ENCODE measurements around the gene NRXN3. TPM values are rescaled to one million over a fixed set of nuclear protein-coding genes. Genes with fewer than 3 reads are reported as not detected.

Gene NRXN3
- total RNA-seq, 1 experiment from 2014 or later = not detected

- DNase-seq (ENCODE audit: low read depth, low spot score) (no peak), ATAC-seq (no peak)
- intact Hi-C loops (cut with micrococcal nuclease) = no loop called here
- Histone ChIP-seq H3K27me3 (ENCODE audit: insufficient read depth, low read length) (no peaks in the 10 kb centered on the region), H2AFZ (ENCODE audit: low read depth, low read length, poor library complexity, severe bottlenecking) (no peak overlapping the region), H3K36me3 (ENCODE audit: control insufficient read depth in 1 of 2, insufficient read depth in 2 of 2, low read length in 2 of 2) (no peaks in the 10 kb centered on the region), H3K9me2 (ENCODE audit: insufficient read depth) (no peaks in the 10 kb centered on the region), H3K4me3 (replicated peaks in 1 of 2; ENCODE audit: low read depth in 1 of 2, low read length in 2 of 2) (no peak overlapping the region), H4K20me1 (ENCODE audit: insufficient read depth) (no peaks in the 10 kb centered on the region), H3K9me3 (ENCODE audit: control insufficient read depth in 1 of 2, insufficient read depth in 1 of 2, low read depth in 1 of 2, low read length in 2 of 2) (peaks cover 0 to 2% of the 10 kb centered on the region in 2 experiments; a peak in 2 of 4 replicates), H3K4me1 (ENCODE audit: control insufficient read depth in 1 of 2, insufficient read depth in 2 of 2, low read length in 2 of 2) (no peaks in the 10 kb centered on the region), H3K79me2 (ENCODE audit: insufficient read depth, low read length) (no peaks in the 10 kb centered on the region), H3K9ac (ENCODE audit: low read length) (no peak overlapping the region), H3K27ac (ENCODE audit: low read depth, low read length) (no peak overlapping the region), H3K4me2 (ENCODE audit: low read length) (no peak overlapping the region)
- TF ChIP-seq SP1 (IDR thresholded peaks at IDR 0.05; ENCODE audit: low read depth) (no peak), POLR2AphosphoS5 (IDR thresholded peaks at IDR 0.05; ENCODE audit: low read depth, low read length) (no peak), RAD21 (IDR thresholded peaks at IDR 0.05; ENCODE audit: low read depth) (no peak), FOSL1 (IDR thresholded peaks at IDR 0.05; ENCODE audit: low read depth) (no peak), JUND (IDR thresholded peaks at IDR 0.05) (no peak), MAX (IDR thresholded peaks at IDR 0.05) (no peak), CEBPB (IDR thresholded peaks at IDR 0.05; ENCODE audit: low read depth) (no peak), EGR1 (IDR thresholded peaks at IDR 0.05; ENCODE audit: low read depth) (no peak), ZNF274 (IDR thresholded peaks at IDR 0.05; ENCODE audit: low read depth, low read length) (no peak), EZH2 (IDR thresholded peaks at IDR 0.05) (no peak), ZBTB33 (IDR thresholded peaks at IDR 0.05; ENCODE audit: extremely low read depth, insufficient replicate concordance, low read length) (no peak), ZFX (IDR thresholded peaks at IDR 0.05) (no peak), REST (IDR thresholded peaks at IDR 0.05; ENCODE audit: low read depth) (no peak), SIN3A (IDR thresholded peaks at IDR 0.05; ENCODE audit: low read depth) (no peak), TCF7L2 (IDR thresholded peaks at IDR 0.05; ENCODE audit: borderline replicate concordance, extremely low read depth, insufficient read depth, insufficient read length) (no peak), ATF3 (IDR thresholded peaks at IDR 0.05) (no peak), CTCF (IDR thresholded peaks at IDR 0.05 in 2 of 3, conservative IDR thresholded peaks at IDR 0.05 in 1 of 3; ENCODE audit: borderline replicate concordance in 1 of 3, insufficient read depth in 1 of 3, low read depth in 2 of 3, low read length in 2 of 3) (no peak)
- CTCF ChIA-PET = no interaction called here
- BruUV-seq (replicated peaks) = no TSS peak
- RAD21 ChIA-PET (ENCODE audit: low non-redundant PET in 1 of 2, low total read pairs in 2 of 2, uncharacterized antibody in 2 of 2, unreplicated experiment in 2 of 2) = no interaction called here
- POLR2A ChIA-PET = no interaction called here
These were observed 1134.1 kb downstream of the NRXN3 start for GRCh38 chr14:79304279-79304678.

All from HCT116 (cell line).